OCI-LY1 (cell line): ENCODE data around the gene COIL.

Experiments
- H2AFZ ChIP-seq: fragments of 200-600 bp; sonication (generic), shearing (Covaris generic); 2 replicates; pipeline ENCODE4 v1.6.0; 2014; ENCODE audit warnings: antibody characterized with exemption, mild to moderate bottlenecking, low read length
- H3F3A ChIP-seq: fragments of 200-600 bp; sonication (generic), shearing (Covaris generic); 2 replicates; pipeline ENCODE4 v1.6.0; 2014; ENCODE audit warnings: mild to moderate bottlenecking, antibody characterized with exemption, low read length, moderate library complexity; ENCODE audit not compliant: insufficient read depth
- H3K27ac ChIP-seq: fragments of 200-600 bp; sonication (generic); 2 replicates; pipeline ENCODE4 v1.5.1; 2014; ENCODE audit warnings: low read length, mixed run types, mild to moderate bottlenecking, low read depth; ENCODE audit not compliant: poor library complexity, severe bottlenecking
- H3K27me3 ChIP-seq: fragments of 200-600 bp; sonication (generic); 2 replicates; pipeline ENCODE4 v1.6.0; 2014; ENCODE audit warnings: antibody characterized with exemption, mild to moderate bottlenecking, low read length, moderate library complexity; ENCODE audit not compliant: insufficient read depth
- H3K36me3 ChIP-seq: fragments of 200-600 bp; sonication (generic); 2 replicates; pipeline ENCODE4 v1.6.1; 2014; ENCODE audit warnings: mild to moderate bottlenecking, antibody characterized with exemption, low read length, moderate library complexity, mixed read lengths; ENCODE audit not compliant: insufficient read depth
- H3K4me1 ChIP-seq: fragments of 200-600 bp; sonication (generic); 2 replicates; pipeline ENCODE4 v1.5.1; 2014; ENCODE audit warnings: mild to moderate bottlenecking, low read length, moderate library complexity; ENCODE audit not compliant: insufficient read depth, severe bottlenecking
- H3K4me2 ChIP-seq: fragments of 200-600 bp; sonication (generic), shearing (Covaris generic); 2 replicates; pipeline ENCODE4 v1.6.1; 2014; ENCODE audit warnings: low read length
- H3K4me3 ChIP-seq: fragments of 200-600 bp; sonication (generic); 2 replicates; pipeline ENCODE4 v1.5.1; 2014; ENCODE audit warnings: low read length, low read depth, mild to moderate bottlenecking, mixed read lengths; ENCODE audit not compliant: poor library complexity, severe bottlenecking
- H3K79me2 ChIP-seq: fragments of 200-600 bp; shearing (Covaris generic); 2 replicates; pipeline ENCODE4 v1.6.1; 2016; ENCODE audit warnings: mixed run types, low read length, mixed read lengths; ENCODE audit not compliant: insufficient read depth
- H3K9ac ChIP-seq: fragments of 200-600 bp; sonication (generic), shearing (Covaris generic); 2 replicates; pipeline ENCODE4 v1.6.1; 2014; ENCODE audit warnings: mild to moderate bottlenecking, low read length, mixed read lengths
- H3K9me2 ChIP-seq: fragments of 200-600 bp; sonication (generic), shearing (Covaris generic); 2 replicates; pipeline ENCODE4 v1.6.1; 2014; ENCODE audit warnings: low read depth, mild to moderate bottlenecking, low read length, mixed read lengths
- H3K9me3 ChIP-seq: fragments of 200-600 bp; shearing (Covaris generic); 2 replicates; pipeline ENCODE4 v1.6.1; 2014; ENCODE audit warnings: low read length, mixed read lengths
- H4K20me1 ChIP-seq: fragments of 200-600 bp; sonication (generic), shearing (Covaris generic); 2 replicates; pipeline ENCODE4 v1.6.0; 2016; ENCODE audit warnings: mild to moderate bottlenecking, low read length; ENCODE audit not compliant: insufficient read depth
- CTCF ChIP-seq: fragments of 200-600 bp; sonication (generic), shearing (Covaris generic); IDR thresholded peaks from 2 replicates; pipeline ENCODE4 v1.5.1; 2017; ENCODE audit warnings: mild to moderate bottlenecking, antibody characterized with exemption, low read length, moderate library complexity, mixed read lengths
- EZH2 ChIP-seq: fragments of 200-600 bp; sonication (generic), shearing (Covaris generic); IDR thresholded peaks from 2 replicates; pipeline ENCODE4 v1.8.0; 2017; ENCODE audit warnings: borderline replicate concordance, mixed run types, mild to moderate bottlenecking, antibody characterized with exemption, low read length, moderate library complexity, mixed read lengths

Gene COIL

GRCh38 chr17:56975656-56976055 lies 14.8 kb upstream of the COIL start:
- Histone ChIP-seq H3K9me3 (peaks cover 3% of the 10 kb centered on the region), H3K79me2 (no peaks in the 10 kb centered on the region), H2AFZ (no peak overlapping the region)

GRCh38 chr17:56974055-56974454 lies 13.2 kb upstream of the COIL start:
- no peaks in the 10 kb centered on the region; the same call in 1 of the 2 replicates for H3K36me3 ChIP-seq
- no peak overlapping the region for H2AFZ ChIP-seq
- no peak overlapping the region for H3K4me3 ChIP-seq
- H3K9me2 ChIP-seq, result no peaks in the 10 kb centered on the region
- peaks cover 3% of the 10 kb centered on the region for H3K9me3 ChIP-seq
- H4K20me1 ChIP-seq, result no peaks in the 10 kb centered on the region
- H3K27me3 ChIP-seq, result no peaks in the 10 kb centered on the region; the same call in 1 of the 2 replicates
- no peak overlapping the region for H3K27ac ChIP-seq
- no peaks in the 10 kb centered on the region for H3F3A ChIP-seq
- H3K79me2 ChIP-seq, result no peaks in the 10 kb centered on the region
- H3K9ac ChIP-seq, result no peak overlapping the region
- no peak for TF ChIP-seq CTCF
- TF ChIP-seq EZH2, result no peak
- H3K4me1 ChIP-seq, result peaks cover 14% of the 10 kb centered on the region
- H3K4me2 ChIP-seq, result no peak overlapping the region

More at GRCh38 chr17:56975656-56976055, 14.8 kb upstream of the COIL start:
- Histone ChIP-seq H3K4me3 (no peak overlapping the region), H3K27me3 (no peaks in the 10 kb centered on the region; the same call in 1 of the 2 replicates), H3K36me3 (no peaks in the 10 kb centered on the region; the same call in 1 of the 2 replicates), H3K9ac (no peak overlapping the region), H3K27ac (no peak overlapping the region), H3K9me2 (no peaks in the 10 kb centered on the region), H3F3A (no peaks in the 10 kb centered on the region), H3K4me2 (no peak overlapping the region), H3K4me1 (peaks cover 19% of the 10 kb centered on the region), H4K20me1 (no peaks in the 10 kb centered on the region)
- no peak for TF ChIP-seq CTCF

- Histone ChIP-seq H3K4me3 (no peak overlapping the region), H3K4me2 (no peak overlapping the region), H3K9me2 (no peaks in the 10 kb centered on the region), H3K9me3 (peaks cover 3% of the 10 kb centered on the region), H3K36me3 (no peaks in the 10 kb centered on the region; the same call in 1 of the 2 replicates), H4K20me1 (no peaks in the 10 kb centered on the region), H3K79me2 (no peaks in the 10 kb centered on the region), H2AFZ (no peak overlapping the region), H3K27ac (no peak overlapping the region), H3K27me3 (no peaks in the 10 kb centered on the region; the same call in 1 of the 2 replicates), H3K4me1 (peaks cover 8% of the 10 kb centered on the region), H3F3A (no peaks in the 10 kb centered on the region), H3K9ac (no peak overlapping the region)
- TF ChIP-seq EZH2, result no peak
- no peak for TF ChIP-seq CTCF
These were observed 12.7 kb upstream of the COIL start for GRCh38 chr17:56973520-56973919.
